Fibroblast of skin of scalp (primary cell): ENCODE measurements around the gene TCF12.

Source experiments
- DNase-seq: peaks from one replicate; pipeline ENCODE4 v3.0.0-alpha.2; 2013

The TCF12 gene

DNA sequence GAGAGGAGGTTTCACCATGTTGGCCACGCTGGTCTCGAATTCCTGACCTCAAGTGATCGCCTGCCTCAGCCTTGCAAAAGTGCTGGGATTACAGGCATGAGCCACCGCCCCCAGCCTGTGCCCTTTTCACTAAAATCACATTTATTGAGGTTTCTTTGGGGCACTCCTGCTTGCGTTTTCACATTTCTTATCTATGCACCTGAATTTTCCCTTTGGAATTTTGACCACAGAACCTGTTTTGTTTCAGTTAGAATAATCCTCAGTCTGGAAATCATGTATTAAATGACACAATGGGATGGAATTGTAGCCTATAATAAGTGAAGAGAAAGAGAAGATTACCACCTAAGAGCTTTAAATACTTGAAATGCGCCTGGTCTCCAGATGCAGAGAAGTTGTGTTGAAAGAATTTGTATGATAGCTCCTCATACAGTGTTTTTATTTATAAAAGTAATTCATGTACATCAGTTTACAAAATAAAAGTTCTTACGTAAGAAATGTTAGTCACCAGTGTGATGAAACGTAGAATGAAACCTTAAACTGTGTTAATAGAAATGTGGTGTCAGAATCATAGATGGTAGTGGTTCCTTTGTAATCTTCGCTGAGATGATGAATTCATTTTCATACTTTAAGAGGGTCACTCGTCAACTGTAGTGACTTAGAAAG lies 107.0 kb downstream of the TCF12 start:
- peak; percentile 15 for DNase-seq

DNA sequence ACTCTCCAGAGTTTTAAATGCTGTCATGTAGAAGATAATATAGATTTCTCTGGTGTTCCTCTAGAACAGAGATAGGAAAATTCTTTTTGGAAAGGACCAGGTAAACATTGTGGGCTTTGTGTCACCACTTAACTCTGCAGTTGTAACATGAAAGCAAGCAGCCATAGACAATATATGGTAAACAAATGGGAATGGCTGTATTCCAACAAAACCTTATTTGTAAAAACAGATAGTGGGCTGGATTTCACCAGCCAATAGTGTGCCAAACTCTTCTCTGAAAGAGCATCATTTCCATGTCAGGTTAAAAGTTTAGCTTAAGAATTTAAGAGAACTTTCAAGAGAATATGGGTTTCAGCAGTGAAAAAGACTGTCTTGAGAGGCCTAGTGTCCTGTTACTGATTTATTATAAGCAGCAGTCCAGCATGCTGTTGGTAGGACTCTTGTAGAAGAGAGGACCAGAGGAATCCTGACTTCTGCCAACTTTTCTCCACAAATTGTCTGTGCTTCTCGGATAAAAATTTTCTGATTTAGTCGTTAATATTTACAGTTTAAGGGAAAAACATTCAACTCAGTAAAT lies 107.7 kb downstream of the TCF12 start:
- no peak for DNase-seq

DNA sequence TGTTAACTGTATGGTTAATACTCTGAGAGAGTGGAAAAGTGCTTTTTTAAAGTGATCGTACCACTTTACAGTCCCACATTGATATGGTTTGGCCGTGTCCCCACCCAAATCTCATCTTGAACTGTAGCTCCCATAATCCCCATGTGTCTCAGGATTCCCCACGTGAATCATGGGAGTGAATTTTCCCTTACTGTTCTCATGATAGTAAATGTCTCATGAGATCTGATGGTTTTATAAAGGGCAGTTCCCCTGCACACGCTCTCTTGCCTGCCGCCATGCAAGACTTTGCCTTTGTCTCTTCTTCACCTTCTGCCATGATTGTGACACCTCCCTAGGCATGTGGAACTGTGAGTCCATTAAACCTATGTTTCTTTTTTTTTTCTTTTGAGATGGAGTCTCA lies 109.2 kb downstream of the TCF12 start:
- DNase-seq: no peak

DNA sequence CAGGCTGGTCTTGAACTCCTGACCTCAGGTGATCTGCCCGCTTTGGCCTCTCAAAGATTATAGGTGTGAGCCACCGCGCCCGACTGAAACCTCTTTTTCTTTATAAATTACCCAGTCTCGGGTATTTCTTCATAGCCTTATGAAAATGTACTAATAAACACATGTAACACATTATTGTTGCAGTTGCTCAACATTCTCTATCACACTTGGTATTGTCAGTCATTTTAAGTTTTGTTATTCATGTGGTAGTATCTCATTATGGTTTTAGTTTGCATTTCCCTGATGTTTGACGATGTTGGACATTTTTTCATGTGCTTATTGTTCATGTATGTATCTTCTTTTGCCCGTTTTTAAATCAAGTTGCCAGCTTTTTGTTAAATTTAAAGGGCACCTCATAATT lies 109.7 kb downstream of the TCF12 start:
- no peak for DNase-seq

DNA sequence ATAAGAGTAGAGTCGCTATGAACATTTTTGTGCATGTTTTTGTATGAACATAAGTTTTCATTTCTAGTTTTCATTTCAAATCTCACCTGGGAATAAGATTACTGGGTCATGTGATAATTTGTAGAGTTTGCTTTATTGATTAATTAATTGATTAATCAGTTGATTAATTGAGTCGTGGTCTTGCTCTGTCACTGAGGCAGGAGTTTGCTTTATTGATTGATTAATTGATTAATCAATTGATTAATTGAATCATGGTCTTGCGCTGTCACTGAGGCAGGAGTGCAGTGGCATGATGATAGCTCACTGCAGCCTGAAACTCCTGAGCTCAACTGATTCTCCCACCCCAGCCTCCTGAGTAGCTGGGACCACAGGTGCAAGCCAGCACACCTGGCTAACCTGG lies 111.6 kb downstream of the TCF12 start:
- DNase-seq: no peak

DNA sequence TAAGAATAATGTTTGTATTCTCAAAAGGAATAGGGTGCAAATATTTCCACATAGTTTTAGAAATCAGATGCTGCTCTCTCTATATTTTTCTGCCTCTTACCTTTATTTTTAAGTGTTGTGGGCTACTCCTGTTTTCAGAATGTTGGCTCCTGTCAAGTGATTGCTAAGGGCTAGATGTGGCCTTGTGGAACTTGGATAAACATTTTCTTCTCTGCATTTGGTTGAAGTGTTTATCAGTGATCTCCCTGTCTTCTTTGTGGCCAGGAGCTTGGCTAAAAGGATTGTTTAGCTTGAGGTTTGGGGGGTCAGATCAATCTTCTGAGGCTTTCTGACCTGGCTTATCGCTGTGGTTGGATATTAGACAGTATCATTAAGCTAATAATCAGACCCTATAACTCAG lies 112.6 kb downstream of the TCF12 start:
- DNase-seq: no peak

DNA sequence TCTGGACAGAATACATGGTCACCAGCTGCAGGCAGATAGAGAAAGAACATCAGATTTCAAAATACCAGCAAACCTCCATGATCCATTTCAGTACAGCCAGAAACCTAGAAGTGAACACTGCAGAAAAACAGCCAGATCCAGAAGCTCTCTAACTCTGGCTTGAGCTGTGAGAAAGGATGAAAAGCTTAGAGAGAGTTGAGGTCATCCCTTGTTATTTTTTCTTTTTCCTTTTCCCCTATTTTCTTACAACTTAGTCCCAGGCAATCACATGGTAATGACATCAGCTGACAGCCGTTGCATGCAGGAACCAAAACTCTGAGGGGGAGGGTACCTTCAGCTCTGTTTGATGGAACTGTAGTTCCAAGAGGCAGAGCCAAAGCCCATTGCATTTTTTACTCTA lies 113.2 kb downstream of the TCF12 start:
- peak; percentile 52 for DNase-seq

DNA sequence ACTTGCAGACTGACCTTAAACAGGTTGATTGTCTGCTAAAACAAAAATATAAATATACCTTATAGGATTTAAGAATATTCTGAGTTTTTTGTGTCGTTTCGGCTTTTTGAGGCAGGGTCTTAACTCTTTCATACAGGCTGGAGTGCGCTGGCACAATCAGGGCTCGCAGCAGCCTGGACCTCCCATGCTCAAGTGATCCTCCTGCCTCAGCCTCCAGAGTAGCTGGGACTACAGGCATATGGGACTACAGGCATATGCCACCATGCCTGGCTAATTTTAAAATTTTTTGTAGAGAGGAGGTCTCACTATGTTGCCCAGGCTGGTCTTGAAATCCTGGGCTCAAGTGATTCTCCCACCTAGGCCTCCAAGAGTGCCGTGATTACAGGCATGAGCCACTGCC lies 113.9 kb downstream of the TCF12 start:
- no peak for DNase-seq

DNA sequence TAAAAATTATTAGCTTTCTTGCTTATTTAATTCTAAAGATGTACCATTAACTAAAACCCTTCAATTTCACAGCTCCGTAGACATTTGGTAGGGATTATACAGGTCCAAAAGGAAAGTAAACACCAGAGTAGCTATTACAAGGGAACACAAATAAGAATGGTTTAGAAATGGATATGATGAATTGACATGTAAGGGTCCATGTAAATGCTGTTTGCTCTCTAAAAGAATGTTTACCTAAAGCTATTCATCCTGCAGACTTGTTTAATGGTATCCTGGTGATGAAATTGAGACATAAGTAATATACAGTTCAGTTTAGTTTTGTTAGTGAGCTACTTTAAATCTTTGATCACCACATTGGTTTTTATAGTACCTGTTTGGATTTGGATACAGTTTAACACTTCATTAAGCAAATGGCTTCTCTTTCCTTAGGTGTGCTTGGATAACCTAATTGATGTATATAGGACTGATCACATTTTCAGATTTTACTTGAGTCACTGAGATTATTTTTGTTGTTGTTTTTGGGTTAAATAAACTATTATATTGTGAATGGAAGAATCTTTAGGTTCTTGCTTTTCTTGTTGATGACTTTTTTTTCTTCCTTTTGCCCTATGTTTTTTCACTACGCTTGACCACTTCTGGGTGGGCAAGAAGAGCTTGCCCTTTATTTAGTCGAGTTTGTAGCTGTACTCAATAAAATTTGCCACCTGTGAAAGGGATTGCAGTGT lies 115.4 kb downstream of the TCF12 start:
- DNase-seq: no peak

DNA sequence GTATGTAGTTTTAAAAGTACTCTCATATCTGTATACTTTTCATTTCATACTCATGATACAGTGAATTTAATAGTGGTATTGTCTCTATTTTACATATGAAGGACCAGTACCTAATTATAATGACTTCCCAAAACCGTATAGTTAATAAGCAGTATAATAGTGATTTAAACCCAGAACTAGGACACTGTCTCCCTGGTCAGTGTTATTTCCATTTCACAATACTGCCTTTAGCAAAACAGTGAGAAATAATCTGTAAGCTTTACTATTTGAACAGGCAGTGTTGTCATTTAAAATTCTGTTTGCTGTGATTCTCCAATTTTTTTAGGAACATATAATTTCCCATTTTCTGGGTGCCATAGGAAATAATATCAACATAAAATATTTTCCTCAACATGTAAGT lies 116.2 kb downstream of the TCF12 start:
- no peak for DNase-seq

DNA sequence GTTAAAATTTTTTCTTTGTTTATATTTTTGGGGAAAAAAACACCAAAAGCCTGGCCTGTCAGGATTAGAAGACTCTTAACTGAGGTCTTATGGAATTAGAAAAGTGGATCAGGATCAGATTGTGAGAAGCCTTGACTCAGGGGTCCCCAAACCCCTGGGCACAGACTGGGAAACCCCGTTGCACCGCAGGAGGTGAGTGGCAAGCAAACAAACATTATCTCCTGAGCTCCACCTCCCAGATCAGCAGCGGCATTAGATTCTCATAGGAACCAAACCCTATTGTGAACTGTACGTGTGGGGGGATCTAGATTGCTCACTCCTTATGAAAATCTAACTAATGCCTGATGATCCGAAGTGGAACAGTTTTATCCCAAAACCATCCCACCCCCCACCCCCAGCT lies 117.2 kb downstream of the TCF12 start:
- DNase-seq: no peak

DNA sequence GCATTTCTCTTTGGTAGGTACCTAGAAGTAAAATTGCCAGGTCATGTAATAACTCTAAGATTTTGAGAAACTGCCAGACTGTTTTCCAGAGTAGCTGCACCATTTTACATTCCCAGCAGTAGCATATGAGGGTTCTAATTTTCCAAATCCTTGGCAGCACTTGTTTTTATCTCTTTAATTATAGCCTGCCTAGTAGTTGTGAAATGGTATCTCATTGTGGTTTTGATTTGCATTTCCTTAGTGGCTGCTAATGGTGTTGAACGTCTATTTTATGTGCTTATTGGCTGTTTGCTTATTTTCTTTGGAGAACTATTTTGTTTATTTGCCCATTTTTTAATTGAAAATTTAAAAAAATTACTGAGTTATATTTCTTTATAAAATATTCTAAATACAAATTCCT lies 117.9 kb downstream of the TCF12 start:
- no peak for DNase-seq

DNA sequence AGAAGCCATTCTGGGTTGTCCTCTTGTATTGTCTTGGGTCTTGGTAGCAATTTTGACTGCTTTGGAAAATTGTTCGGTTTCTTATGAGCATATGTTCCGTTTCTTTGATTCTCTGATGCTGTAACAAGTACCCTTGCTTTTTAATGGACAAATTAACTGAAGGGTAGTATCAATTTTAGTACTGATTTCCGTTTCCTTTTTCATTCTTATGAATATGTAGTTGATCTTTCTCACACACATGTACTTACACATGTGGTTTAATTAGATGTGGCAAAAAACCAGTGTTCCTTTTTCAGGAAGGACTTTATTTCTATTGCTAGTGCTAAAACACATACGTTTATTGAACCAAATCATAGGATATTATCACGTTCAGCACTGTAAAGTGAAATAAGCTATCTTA lies 119.1 kb downstream of the TCF12 start:
- no peak for DNase-seq

DNA sequence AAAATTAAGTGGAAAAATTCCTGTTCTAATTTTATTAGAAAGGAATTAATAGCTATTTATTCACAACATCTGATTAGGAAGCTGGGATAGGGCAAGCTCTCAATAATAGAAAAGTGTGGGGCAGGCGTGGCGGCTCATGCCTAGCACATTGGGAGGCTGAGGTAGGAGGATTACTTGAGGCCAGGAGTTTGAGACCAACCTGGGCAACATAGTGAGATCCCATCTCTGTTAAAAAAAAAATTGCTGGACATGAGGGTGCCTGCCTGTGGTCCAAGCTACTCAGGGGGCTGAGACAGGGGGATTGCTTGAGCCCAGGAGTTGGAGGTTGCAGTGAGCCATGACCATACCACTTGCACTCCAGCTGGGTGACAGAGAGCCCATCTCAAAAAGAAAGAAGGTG lies 119.6 kb downstream of the TCF12 start:
- DNase-seq: no peak

DNA sequence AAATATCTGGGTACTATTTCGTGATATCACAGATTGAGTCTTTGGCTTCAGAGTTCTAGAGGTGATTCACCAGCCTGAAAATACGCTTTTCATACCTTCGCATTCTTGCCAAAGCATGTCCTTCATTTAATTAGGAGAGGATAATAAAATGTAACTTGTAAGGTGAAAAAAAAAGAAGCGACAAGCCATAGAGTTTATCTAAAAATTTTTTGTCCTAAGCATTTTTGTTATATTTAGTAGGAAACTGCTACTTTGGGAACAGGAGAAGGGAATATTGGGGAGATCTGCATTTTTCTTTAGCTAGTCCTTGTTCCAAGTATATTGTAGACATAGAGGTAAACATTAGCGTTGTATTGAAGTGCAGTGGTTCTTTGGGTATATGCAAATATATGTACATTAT lies 120.1 kb downstream of the TCF12 start:
- no peak for DNase-seq

DNA sequence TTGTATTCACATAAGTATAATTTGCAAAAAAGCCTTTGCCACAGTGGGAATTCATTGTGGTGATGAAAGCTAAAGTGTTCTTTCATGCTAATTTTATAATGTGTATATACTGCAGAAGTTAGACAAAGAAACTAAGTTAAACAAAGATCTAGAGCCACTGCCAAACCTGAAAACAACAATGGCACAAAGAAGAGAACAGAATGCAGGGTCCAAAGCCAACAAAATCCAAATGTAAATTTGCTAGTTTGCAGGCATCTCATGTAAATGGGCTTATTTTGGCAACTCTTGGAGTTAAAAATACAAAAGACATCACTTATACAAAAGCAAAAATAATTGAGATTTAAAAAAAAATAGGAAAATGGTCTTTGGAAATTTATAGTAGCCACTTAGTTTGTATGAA lies 123.0 kb downstream of the TCF12 start:
- DNase-seq: no peak

DNA sequence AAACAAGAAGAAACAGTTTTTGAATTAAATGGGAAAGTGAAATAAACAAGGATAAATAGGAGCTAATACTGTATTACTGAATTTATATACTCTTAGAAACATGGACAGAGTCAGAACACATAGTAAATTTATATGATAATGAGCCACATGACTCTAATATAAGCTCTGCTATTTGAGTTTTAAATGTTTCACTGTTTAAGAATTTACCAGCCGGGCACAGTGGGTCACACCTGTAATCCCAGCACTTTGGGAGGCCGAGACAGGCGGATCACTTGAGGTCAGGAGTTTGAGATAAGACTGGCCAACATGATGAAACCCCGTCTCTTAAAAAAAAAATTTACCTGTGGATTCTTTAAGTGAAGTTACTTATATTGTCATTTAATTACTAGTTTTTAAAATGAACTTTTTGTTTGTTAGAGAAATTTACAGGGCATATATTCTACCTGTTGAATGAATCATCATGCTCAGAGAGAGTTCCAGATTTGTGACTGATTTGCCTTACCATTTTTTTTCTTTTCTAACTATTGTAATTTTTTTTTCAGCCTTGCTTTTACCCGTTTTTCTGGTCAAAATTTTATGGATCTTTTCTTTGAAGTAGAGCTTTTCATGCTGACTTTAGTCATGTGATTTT lies 125.7 kb downstream of the TCF12 start:
- no peak for DNase-seq

DNA sequence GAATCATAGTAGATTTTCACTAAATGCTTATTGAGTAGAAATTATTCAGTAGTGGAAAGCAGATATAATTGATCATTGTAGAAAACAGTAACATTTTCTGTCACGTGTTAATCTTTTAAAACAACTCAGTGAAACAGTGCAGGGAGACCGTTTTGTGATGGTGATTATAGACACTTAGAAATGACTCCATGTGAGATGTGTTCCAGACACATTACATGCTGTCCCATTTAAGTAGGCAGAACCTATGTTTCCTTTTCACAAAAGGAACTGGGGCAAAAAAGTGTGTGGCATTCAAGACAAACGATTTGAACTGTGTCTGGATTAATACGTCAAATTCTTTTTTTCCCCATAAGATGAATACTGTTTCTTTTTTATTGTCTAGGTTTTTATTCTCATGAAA lies 126.5 kb downstream of the TCF12 start:
- no peak for DNase-seq

DNA sequence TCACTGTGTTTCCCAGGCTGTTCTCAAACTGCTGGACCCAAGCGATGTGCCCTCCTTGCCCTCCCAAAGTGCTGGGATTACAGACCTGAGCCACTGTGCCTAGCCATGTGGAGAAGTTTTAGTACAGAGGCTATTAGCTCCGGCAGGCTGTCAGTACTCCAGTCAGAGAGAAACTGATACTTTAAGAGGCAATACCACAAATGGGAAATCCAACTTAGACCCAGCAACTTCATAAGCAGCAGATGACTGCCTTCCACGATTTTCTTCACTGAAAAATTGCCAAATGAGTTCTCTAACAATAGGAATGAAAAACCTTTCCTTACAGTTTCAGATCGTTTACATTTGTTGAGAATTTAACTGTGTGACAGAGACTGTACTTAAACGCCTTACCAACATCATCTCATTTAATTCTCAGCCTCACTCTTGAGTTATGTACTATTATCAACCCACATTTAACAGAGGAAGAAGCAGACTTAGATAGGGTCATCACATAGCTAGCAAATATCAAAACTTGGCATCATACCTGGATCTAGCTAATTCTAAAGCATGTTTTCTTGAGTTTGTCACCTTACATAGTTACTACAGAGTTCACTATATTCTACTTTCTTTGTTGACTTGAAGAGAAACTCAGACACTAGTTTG lies 127.4 kb downstream of the TCF12 start:
- DNase-seq: no peak

DNA sequence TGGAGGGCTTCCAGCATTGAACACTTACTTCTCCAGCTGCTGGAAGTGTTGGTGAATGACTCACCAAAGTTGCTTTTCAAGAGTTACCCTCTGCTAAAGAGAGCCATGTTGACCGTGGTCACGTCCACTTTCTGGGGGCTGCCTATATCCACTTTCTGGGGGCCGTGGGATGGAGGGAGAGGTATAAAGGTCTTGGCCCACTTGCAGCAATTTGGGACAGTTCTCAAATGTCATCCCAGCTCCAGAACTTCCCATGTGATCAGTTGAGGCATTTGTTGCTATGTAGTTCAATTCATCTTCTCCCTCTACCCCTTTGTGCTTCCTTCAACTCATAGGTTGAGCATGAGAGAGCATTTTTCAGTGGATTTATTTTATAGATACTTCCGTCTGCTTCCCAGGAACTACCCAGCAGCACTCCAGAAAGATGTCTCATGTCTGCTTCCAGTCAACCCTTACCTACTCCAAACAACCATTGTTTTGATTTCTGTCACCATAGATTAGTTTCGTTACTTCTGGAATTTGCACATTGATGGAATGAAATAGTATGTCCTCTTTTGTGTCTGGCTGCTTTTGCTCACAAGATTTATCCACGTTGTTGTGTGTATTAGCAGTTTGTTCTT lies 130.6 kb downstream of the TCF12 start:
- DNase-seq: peak; percentile 16

DNA sequence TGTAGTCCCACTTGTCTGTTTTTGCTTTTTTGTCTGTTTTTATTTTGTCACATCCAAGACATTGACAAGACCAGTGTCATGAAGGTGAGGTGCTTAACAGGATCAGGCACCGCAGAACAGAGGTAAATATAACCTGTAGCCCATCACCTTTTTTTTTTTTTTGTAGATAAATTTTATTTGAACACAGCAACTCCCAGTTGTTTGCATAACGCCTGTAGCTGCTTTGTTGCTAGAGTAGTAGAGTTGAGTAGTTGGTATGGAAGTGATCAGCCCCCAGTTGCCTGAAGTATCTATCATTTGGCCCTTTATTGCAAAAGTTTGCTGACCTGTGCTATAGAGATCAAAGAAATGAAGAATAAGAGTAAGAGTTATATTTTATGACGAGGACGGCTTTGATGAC lies 135.0 kb downstream of the TCF12 start:
- no peak for DNase-seq

DNA sequence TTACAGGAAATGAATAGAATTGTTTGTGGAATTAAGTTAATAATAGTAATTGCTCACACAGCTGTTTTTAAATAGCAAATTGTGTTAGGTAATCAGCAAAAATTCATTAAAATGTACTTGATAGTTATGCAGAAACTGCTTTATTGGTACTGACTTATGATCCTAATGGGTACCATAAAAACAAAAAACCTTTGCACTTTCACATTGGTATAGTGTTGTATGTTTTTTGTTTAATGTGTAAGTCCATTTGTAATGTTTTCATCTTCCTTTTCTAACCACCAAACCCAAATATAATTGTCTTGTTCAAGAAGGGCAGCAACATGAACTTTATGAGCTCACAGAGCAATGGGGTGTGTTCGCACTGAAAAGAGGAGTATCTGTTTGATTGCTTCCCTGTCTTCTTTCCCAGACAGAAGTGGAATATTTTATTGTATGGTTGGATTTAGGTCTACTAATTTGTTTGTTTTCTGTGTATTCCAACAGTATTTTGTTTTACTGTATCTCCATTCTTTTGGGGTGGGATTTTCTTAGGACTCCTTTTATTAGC lies 135.8 kb downstream of the TCF12 start:
- DNase-seq: no peak

DNA sequence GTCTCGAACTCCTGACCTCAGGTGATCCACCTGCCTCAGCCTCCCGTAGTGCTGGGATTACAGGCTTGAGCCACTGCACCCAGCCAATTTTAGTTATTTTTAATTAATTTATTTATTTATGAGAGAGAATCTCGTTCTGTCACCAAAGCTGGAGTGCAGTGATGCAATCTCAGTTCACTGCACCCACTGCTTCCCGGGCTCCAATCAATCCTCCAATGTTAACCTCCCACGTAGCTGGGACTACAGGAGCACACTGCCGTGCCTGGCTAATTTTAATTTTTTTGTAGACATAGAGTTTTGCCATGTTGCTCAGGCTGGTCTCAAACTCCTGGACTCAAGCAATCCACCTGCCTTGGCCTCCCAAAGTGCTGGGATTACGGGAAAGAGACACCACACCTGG lies 137.9 kb downstream of the TCF12 start:
- DNase-seq: no peak
